Activated CD8-positive, alpha-beta T cell treated with anti-CD3 and anti-CD28 coated beads for 36 hours (primary cell): ENCODE results near the gene SGPP1. TPM values are rescaled to one million over a fixed set of nuclear protein-coding genes. Genes with fewer than 3 reads are reported as not detected.
A peak's percentile ranks its signal among the peaks of the same experiment; 100 is the strongest.

Experiments
- ATAC-seq: fragments of 200-7000 bp; cut with Tn5 transposase; one replicate; pipeline ENCODE4 v1.10.0; 2021; ENCODE audit warnings: mild to moderate bottlenecking, moderate library complexity
- CTCF ChIA-PET: fragments of 350-600 bp; sonication (Branson Sonifier 250); formaldehyde crosslinking; loops from one replicate; lab custom pipeline; 2021; ENCODE audit warnings: antibody characterized with exemption; lab: Charles Lee
- POLR2A ChIA-PET: fragments of 350-600 bp; sonication (Branson Sonifier 250); formaldehyde crosslinking; loops from one replicate; lab custom pipeline; 2021; ENCODE audit warnings: antibody characterized with exemption; lab: Charles Lee
- DNase-seq: peaks from one replicate; pipeline ENCODE4 v3.0.0-alpha.2; 2020
- H3K27ac Mint-ChIP-seq: one replicate; pipeline ENCODE4 v1.8.0; 2021; ENCODE audit warnings: mild to moderate bottlenecking, mixed read lengths
- H3K27me3 Mint-ChIP-seq: one replicate; pipeline ENCODE4 v1.8.0; 2021; ENCODE audit warnings: mixed read lengths
- H3K36me3 Mint-ChIP-seq: one replicate; pipeline ENCODE4 v1.8.0; 2021; ENCODE audit warnings: low read depth, mixed read lengths
- H3K4me1 Mint-ChIP-seq: one replicate; pipeline ENCODE4 v1.8.0; 2021; ENCODE audit warnings: low read depth, mixed read lengths
- H3K4me3 Mint-ChIP-seq: one replicate; pipeline ENCODE4 v1.8.0; 2021; ENCODE audit warnings: mild to moderate bottlenecking, moderate library complexity, mixed read lengths
- H3K9me3 Mint-ChIP-seq: one replicate; pipeline ENCODE4 v1.8.0; 2021; ENCODE audit warnings: mixed read lengths
- intact Hi-C: fragments of 100-400 bp; cut with micrococcal nuclease; formaldehyde crosslinking; loops from one replicate; pipeline ENCODE4 v1.10.0; 2022
- total RNA-seq, 2 experiments: library from RNA; stranded (reverse); gene quantifications; one replicate each; pipeline ENCODE4 v1.2.3, GENCODE V29; 2021
- TF ChIP-seq, protein P1 (sequence below): fragments of 200-600 bp; IDR thresholded peaks from one replicate; pipeline ENCODE4 v1.8.0; 2022; ENCODE audit warnings: antibody characterized with exemption, mild to moderate bottlenecking

SGPP1 gene
- total RNA-seq, 2 experiments from 2014 or later = 10.5 to 10.9 TPM

DNA sequence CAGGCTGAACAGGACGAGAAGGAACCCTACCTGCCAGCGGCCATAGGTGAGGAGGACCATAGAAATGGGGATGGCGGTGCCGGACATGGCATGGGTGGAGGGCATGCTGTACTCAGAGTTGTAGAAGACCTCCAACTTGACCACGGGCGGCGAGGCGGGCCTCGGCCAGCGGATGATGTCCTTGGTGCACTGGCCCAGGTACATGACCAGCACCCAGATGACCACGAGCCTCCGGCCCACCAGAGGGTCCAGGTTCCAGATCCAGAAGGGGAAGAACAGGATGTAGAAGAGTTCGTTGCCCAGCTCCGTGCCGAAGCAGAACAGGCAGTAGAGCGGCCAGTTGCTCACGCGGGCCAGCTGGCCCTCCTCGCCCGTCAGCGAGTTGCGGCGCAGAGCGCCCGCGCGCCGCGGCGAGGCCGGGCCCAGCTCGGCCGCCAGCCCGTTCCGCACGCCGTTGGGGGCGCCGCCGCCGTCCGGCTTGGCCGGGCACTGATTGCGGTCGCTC lies 582 bp downstream of the SGPP1 start:
- Mint-ChIP-seq H3K36me3 (peaks cover 7% of the 10 kb centered on the region), H3K27me3 (no peaks in the 10 kb centered on the region), H3K4me3 (peak overlapping the region; percentile 100), H3K9me3 (no peaks in the 10 kb centered on the region), H3K27ac (peak overlapping the region; percentile 94), H3K4me1 (peaks cover 26% of the 10 kb centered on the region)
- CTCF ChIA-PET = interaction anchor here (0.8 to 1.4 kb wide), 3 partner anchors 38 to 55 kb away, joined by 3 to 5 read pairs (median 3); no protein-coding TSS in a partner anchor
- ATAC-seq (peak; percentile 38), DNase-seq (peak; percentile 17)
- TF ChIP-seq, protein P1, sequence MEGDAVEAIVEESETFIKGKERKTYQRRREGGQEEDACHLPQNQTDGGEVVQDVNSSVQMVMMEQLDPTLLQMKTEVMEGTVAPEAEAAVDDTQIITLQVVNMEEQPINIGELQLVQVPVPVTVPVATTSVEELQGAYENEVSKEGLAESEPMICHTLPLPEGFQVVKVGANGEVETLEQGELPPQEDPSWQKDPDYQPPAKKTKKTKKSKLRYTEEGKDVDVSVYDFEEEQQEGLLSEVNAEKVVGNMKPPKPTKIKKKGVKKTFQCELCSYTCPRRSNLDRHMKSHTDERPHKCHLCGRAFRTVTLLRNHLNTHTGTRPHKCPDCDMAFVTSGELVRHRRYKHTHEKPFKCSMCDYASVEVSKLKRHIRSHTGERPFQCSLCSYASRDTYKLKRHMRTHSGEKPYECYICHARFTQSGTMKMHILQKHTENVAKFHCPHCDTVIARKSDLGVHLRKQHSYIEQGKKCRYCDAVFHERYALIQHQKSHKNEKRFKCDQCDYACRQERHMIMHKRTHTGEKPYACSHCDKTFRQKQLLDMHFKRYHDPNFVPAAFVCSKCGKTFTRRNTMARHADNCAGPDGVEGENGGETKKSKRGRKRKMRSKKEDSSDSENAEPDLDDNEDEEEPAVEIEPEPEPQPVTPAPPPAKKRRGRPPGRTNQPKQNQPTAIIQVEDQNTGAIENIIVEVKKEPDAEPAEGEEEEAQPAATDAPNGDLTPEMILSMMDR = no peak
- intact Hi-C loops = loop anchor here (5.0 kb wide), 1 partner anchor 85 kb away; the partner anchor contains the start of gene WDR89
- POLR2A ChIA-PET = interaction anchor here (1.0 kb wide), 1 partner anchor 250 kb away, joined by 3 read pairs; no protein-coding TSS in a partner anchor

DNA sequence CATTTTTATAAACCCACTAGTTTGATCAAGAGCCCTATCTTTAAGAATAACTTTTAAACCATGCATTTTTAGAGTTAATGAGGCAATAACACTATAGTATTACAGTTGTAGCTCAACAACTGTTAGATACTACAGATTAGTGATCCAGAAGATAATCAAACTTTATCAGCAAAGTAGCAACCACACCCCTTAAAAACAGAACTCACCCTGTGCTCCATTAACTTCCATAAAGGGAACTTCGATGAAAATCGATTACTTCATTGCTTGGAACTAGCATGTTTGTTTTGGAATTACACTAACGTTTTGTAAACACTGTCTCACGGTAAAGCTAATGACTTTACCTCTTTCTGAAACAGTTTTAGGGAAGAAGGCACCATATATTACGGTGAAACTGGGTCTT lies 1.4 kb downstream of the SGPP1 start:
- CTCF ChIA-PET = interaction anchor here (0.6 to 1.7 kb wide), 5 partner anchors 9 to 93 kb away, joined by 3 to 5 read pairs (median 5); no protein-coding TSS in a partner anchor
- POLR2A ChIA-PET = interaction anchor here (1.3 kb wide), 1 partner anchor 85 kb away, joined by 4 read pairs; the partner anchor contains the start of gene WDR89
- no peaks in the 10 kb centered on the region for H3K27me3 Mint-ChIP-seq
- intact Hi-C loops = loop anchor here (5.0 kb wide), 1 partner anchor 84 kb away; the partner anchor contains the start of gene WDR89
- H3K36me3 Mint-ChIP-seq = peaks cover 8% of the 10 kb centered on the region
- ATAC-seq (no peak), DNase-seq (no peak)
- H3K27ac Mint-ChIP-seq = peak overlapping the region; percentile 30
- no peaks in the 10 kb centered on the region for H3K9me3 Mint-ChIP-seq
- H3K4me3 Mint-ChIP-seq = peak overlapping the region; percentile 100
- H3K4me1 Mint-ChIP-seq = peaks cover 27% of the 10 kb centered on the region
- TF ChIP-seq, protein P1 = no peak

DNA sequence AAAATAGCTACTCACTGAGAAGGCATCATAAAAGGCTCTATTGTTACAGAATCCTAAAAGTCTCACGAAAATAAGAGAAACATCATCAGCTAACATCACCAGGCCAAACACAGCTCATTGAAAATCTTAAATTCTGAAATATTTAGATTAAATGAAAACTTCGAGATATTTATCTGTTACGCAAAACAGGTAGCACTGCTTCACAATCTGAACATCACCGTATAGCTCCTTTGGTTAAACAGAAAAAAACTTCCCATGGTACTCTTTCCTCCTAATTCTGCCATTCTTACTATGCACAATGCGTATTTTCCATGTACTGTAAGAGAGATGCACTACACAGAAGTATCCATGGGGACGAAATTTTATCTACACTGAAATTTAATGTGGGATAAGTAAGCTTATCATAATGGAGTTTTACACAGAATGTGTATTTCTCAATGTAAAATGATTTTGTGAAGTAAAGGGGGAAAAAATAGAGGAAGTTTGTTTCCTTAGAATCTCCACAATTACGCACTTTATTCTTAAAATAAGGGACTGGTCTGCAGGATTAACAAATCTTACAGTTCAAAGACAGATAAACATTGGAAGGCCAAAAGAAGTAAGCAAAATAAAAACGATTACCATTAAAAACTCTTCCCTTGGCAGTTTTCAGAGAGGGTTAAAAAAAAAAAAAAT lies 1.9 kb downstream of the SGPP1 start:
- intact Hi-C loops = loop anchor here (5.0 kb wide), 1 partner anchor 84 kb away; the partner anchor contains the start of gene WDR89
- peak overlapping the region; percentile 100 for H3K4me3 Mint-ChIP-seq
- no peak for DNase-seq
- TF ChIP-seq, protein P1 = no peak
- H3K36me3 Mint-ChIP-seq = peaks cover 9% of the 10 kb centered on the region
- ChIA-PET POLR2A (interaction anchor here (0.9 to 1.3 kb wide), 2 partner anchors 34 to 85 kb away, joined by 3 to 4 read pairs; partner anchors contain the start of gene WDR89), CTCF (interaction anchor here (0.6 to 1.7 kb wide), 10 partner anchors 9 to 338 kb away, joined by 3 to 7 read pairs (median 4); no protein-coding TSS in a partner anchor)
- H3K9me3 Mint-ChIP-seq = no peaks in the 10 kb centered on the region
- no peak overlapping the region for H3K27ac Mint-ChIP-seq
- H3K4me1 Mint-ChIP-seq = peaks cover 29% of the 10 kb centered on the region
- H3K27me3 Mint-ChIP-seq = no peaks in the 10 kb centered on the region
- ATAC-seq = no peak

DNA sequence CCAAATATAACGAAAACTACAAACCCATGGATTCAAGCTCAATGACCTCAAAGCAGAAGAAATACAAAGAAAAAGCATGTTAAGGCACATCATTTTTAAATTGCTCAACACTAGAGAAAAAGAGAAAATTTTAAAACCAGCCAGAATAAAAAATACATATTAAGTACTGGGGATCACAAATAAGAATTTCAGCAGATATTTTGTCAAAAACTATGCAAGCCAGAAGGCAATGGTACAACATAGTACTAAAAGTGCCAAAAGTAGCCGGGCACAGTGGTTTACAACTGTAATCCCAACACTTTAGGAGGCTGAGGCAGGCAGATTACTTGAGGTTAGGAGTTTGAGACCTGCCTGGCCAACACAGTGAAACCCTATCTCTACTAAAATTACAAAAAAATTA lies 10.2 kb downstream of the SGPP1 start:
- CTCF ChIA-PET = interaction anchor here (1.5 kb wide), 1 partner anchor 8 kb away, joined by 5 read pairs; no protein-coding TSS in a partner anchor

More for the DNA sequence above, 10.2 kb downstream of the SGPP1 start:
- H3K4me3 Mint-ChIP-seq = no peak overlapping the region
- peaks cover 34% of the 10 kb centered on the region for H3K36me3 Mint-ChIP-seq
- H3K27ac Mint-ChIP-seq = no peak overlapping the region
- ATAC-seq = peak; percentile 47
- DNase-seq = no peak
- peaks cover 17% of the 10 kb centered on the region for H3K4me1 Mint-ChIP-seq
- POLR2A ChIA-PET = no interaction called here
- TF ChIP-seq, protein P1 = no peak
- H3K9me3 Mint-ChIP-seq = peaks cover 13% of the 10 kb centered on the region
- no peaks in the 10 kb centered on the region for H3K27me3 Mint-ChIP-seq
- intact Hi-C loops = no loop called here
